H9 (cell line): ENCODE results near the gene TRIM69. TPM values are rescaled to one million over a fixed set of nuclear protein-coding genes. Genes with fewer than 3 reads are reported as not detected.

Source experiments
- DNase-seq: peaks from one replicate; pipeline ENCODE4 v3.0.0-alpha.2; 2017
- H2AFZ ChIP-seq: one replicate; pipeline ENCODE4 v1.6.1; 2013; ENCODE audit warnings: mild to moderate bottlenecking, low read length, control low read depth, moderate library complexity
- H2AK5ac ChIP-seq: 2 replicates; pipeline ENCODE4 v1.6.1; 2013; ENCODE audit warnings: low read length, control low read depth, mixed read lengths; ENCODE audit not compliant: insufficient read length
- H2BK120ac ChIP-seq: one replicate; pipeline ENCODE4 v1.6.1; 2013; ENCODE audit warnings: low read depth, mild to moderate bottlenecking, low read length, control low read depth, inconsistent platforms; ENCODE audit not compliant: poor library complexity, severe bottlenecking
- H2BK12ac ChIP-seq: 2 replicates; pipeline ENCODE4 v1.6.1; 2013; ENCODE audit warnings: low read length, control low read depth, mixed read lengths, low read depth; ENCODE audit not compliant: insufficient read length
- H2BK15ac ChIP-seq: 2 replicates; pipeline ENCODE4 v1.6.1; 2013; ENCODE audit warnings: low read depth, low read length, control low read depth
- H2BK20ac ChIP-seq: one replicate; pipeline ENCODE4 v1.6.1; 2013; ENCODE audit warnings: low read depth, mild to moderate bottlenecking, low read length, control low read depth, inconsistent platforms; ENCODE audit not compliant: poor library complexity, severe bottlenecking
- H2BK5ac ChIP-seq: 2 replicates; pipeline ENCODE4 v1.6.1; 2013; ENCODE audit warnings: low read length, control low read depth, mixed read lengths; ENCODE audit not compliant: insufficient read length
- H3K14ac ChIP-seq: 2 replicates; pipeline ENCODE4 v1.6.1; 2013; ENCODE audit warnings: low read length, control low read depth; ENCODE audit not compliant: insufficient read depth
- H3K18ac ChIP-seq: 2 replicates; pipeline ENCODE4 v1.6.1; 2013; ENCODE audit warnings: low read depth, mild to moderate bottlenecking, mixed read lengths, low read length, control low read depth; ENCODE audit not compliant: insufficient read length
- H3K23ac ChIP-seq: 2 replicates; pipeline ENCODE4 v1.6.1; 2013; ENCODE audit warnings: low read length, control low read depth, mixed read lengths, low read depth; ENCODE audit not compliant: insufficient read length
- H3K23me2 ChIP-seq: 2 replicates; pipeline ENCODE4 v1.6.1; 2013; ENCODE audit warnings: low read depth, mild to moderate bottlenecking, mixed read lengths, low read length, control low read depth; ENCODE audit not compliant: insufficient read length, poor library complexity, severe bottlenecking
- H3K27ac ChIP-seq: 2 replicates; pipeline ENCODE4 v1.5.1; 2013; ENCODE audit warnings: low read length, control low read depth, mixed read lengths, low read depth; ENCODE audit not compliant: insufficient read length
- H3K27me3 ChIP-seq: 2 replicates; pipeline ENCODE4 v1.6.1; 2013; ENCODE audit warnings: low read length, control low read depth, inconsistent platforms; ENCODE audit not compliant: insufficient read depth
- H3K4ac ChIP-seq: 2 replicates; pipeline ENCODE4 v1.6.1; 2013; ENCODE audit warnings: low read depth, mild to moderate bottlenecking, control low read depth, inconsistent platforms, low read length, moderate library complexity
- H3K4me1 ChIP-seq: 2 replicates; pipeline ENCODE4 v1.6.1; 2013; ENCODE audit warnings: low read length, control low read depth, inconsistent platforms; ENCODE audit not compliant: insufficient read depth
- H3K4me2 ChIP-seq: 2 replicates; pipeline ENCODE4 v1.6.1; 2013; ENCODE audit warnings: low read length, control low read depth, mixed read lengths; ENCODE audit not compliant: insufficient read length, insufficient read depth
- H3K56ac ChIP-seq: 2 replicates; pipeline ENCODE4 v1.6.1; 2013; ENCODE audit warnings: low read depth, mild to moderate bottlenecking, mixed read lengths, low read length, control low read depth; ENCODE audit not compliant: insufficient read length
- H3K79me1 ChIP-seq: 2 replicates; pipeline ENCODE4 v1.6.1; 2013; ENCODE audit warnings: low read depth, mild to moderate bottlenecking, moderate library complexity, low read length, control low read depth, inconsistent platforms; ENCODE audit not compliant: insufficient read depth, poor library complexity, severe bottlenecking
- H3K79me2 ChIP-seq: 2 replicates; pipeline ENCODE4 v1.6.1; 2013; ENCODE audit warnings: low read length, control low read depth, inconsistent platforms; ENCODE audit not compliant: insufficient read depth
- H3K9ac ChIP-seq: 2 replicates; pipeline ENCODE4 v1.6.1; 2013; ENCODE audit warnings: low read length, control low read depth, mixed read lengths; ENCODE audit not compliant: insufficient read length; ENCODE audit errors: extremely low read depth
- H3K9me3 ChIP-seq: one replicate; pipeline ENCODE4 v1.6.1; 2013; ENCODE audit warnings: low read depth, low read length, inconsistent platforms; ENCODE audit not compliant: control insufficient read depth
- H3T11ph ChIP-seq: one replicate; pipeline ENCODE4 v1.6.1; 2013; ENCODE audit warnings: mild to moderate bottlenecking, low read length, control low read depth, inconsistent platforms
- H4K20me1 ChIP-seq: one replicate; pipeline ENCODE4 v1.6.1; 2013; ENCODE audit not compliant: control insufficient read depth, insufficient read length, insufficient read depth
- H4K5ac ChIP-seq: 2 replicates; pipeline ENCODE4 v1.6.1; 2013; ENCODE audit warnings: low read depth, mild to moderate bottlenecking, mixed read lengths, low read length, control low read depth; ENCODE audit not compliant: insufficient read length
- H4K8ac ChIP-seq: replicated peaks from 2 replicates; pipeline ENCODE4 v1.6.1; 2013; ENCODE audit warnings: low read length, control low read depth, mixed read lengths, low read depth; ENCODE audit not compliant: insufficient read length
- H4K91ac ChIP-seq: 2 replicates; pipeline ENCODE4 v1.6.1; 2013; ENCODE audit warnings: low read depth, mild to moderate bottlenecking, moderate library complexity, mixed read lengths, low read length, control low read depth; ENCODE audit not compliant: insufficient read length
- H3K27ac Mint-ChIP-seq, 3 experiments: 2 replicates in 2 of 3; 3 replicates in 1 of 3; pipeline ENCODE4 v1.8.0; 2020 to 2021; ENCODE audit warnings: mixed read lengths in 3 of 3, mild to moderate bottlenecking in 1 of 3, moderate library complexity in 1 of 3
- H3K27me3 Mint-ChIP-seq: 2 replicates; pipeline ENCODE4 v1.8.0; 2021; ENCODE audit warnings: low read depth, mild to moderate bottlenecking, moderate library complexity, mixed read lengths
- H3K36me3 Mint-ChIP-seq, 3 experiments: 2 replicates in 2 of 3; 3 replicates in 1 of 3; pipeline ENCODE4 v1.8.0; 2020 to 2021; ENCODE audit warnings: low read depth in 3 of 3, mixed read lengths in 3 of 3; ENCODE audit not compliant: insufficient read depth in 1 of 3
- H3K4me1 Mint-ChIP-seq, 2 experiments: 2 replicates each; pipeline ENCODE4 v1.8.0; 2020; ENCODE audit warnings: mixed read lengths in 2 of 2
- H3K4me3 Mint-ChIP-seq, 2 experiments: 2 replicates in 1 of 2; 3 replicates in 1 of 2; pipeline ENCODE4 v1.8.0; 2020 to 2021; ENCODE audit warnings: mild to moderate bottlenecking in 2 of 2, mixed read lengths in 2 of 2, moderate library complexity in 1 of 2
- H3K9me3 Mint-ChIP-seq, 2 experiments: 2 replicates in 1 of 2; 3 replicates in 1 of 2; pipeline ENCODE4 v1.8.0; 2020; ENCODE audit warnings: mild to moderate bottlenecking in 2 of 2, mixed read lengths in 2 of 2, moderate library complexity in 1 of 2
- total RNA-seq: library from RNA; stranded (reverse); gene quantifications from 2 replicates; pipeline ENCODE4 v1.2.1, GENCODE V29; 2021
- TF ChIP-seq, protein P1 (sequence below): fragments of 200-600 bp; sonication (generic); conservative IDR thresholded peaks from 3 replicates; pipeline ENCODE4 v1.8.0; 2021; ENCODE audit warnings: antibody characterized with exemption, mild to moderate bottlenecking

TRIM69 gene
- total RNA-seq, 1 experiment from 2014 or later, result 4.3 TPM

DNA sequence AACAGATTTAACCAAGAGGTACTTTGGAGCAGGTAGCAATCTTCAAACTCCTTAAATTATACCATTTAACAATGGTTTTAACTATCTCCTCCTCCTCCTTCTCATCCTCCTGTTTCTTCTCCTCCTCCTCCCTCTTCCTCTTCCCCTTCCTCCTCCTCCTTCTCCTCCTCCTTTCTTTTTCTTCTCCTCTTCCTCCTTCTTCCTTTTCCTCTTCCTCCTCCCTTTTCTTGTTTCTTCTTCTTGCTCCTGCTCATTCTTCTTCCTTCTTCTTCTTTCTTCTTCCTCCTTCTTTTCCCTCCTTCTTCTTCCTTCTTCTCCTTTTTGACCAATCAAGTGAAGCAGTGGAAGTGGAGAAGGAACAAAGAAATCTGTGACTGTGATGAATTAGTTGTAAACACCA is 39.3 kb upstream of the TRIM69 start:
- TF ChIP-seq, protein P1, sequence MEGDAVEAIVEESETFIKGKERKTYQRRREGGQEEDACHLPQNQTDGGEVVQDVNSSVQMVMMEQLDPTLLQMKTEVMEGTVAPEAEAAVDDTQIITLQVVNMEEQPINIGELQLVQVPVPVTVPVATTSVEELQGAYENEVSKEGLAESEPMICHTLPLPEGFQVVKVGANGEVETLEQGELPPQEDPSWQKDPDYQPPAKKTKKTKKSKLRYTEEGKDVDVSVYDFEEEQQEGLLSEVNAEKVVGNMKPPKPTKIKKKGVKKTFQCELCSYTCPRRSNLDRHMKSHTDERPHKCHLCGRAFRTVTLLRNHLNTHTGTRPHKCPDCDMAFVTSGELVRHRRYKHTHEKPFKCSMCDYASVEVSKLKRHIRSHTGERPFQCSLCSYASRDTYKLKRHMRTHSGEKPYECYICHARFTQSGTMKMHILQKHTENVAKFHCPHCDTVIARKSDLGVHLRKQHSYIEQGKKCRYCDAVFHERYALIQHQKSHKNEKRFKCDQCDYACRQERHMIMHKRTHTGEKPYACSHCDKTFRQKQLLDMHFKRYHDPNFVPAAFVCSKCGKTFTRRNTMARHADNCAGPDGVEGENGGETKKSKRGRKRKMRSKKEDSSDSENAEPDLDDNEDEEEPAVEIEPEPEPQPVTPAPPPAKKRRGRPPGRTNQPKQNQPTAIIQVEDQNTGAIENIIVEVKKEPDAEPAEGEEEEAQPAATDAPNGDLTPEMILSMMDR, result no peak
- Histone ChIP-seq H2BK5ac (no peak overlapping the region), H2BK120ac (no peak overlapping the region), H4K8ac (no peak overlapping the region), H3K79me1 (no peaks in the 10 kb centered on the region), H3K14ac (no peak overlapping the region), H3K23ac (no peak overlapping the region), H3K4me1 (no peaks in the 10 kb centered on the region), H3K9ac (no peak overlapping the region), H3K4me2 (no peak overlapping the region), H4K5ac (no peak overlapping the region), H2AFZ (no peak overlapping the region), H3K4ac (no peak overlapping the region), H4K20me1 (no peaks in the 10 kb centered on the region), H3K9me3 (no peaks in the 10 kb centered on the region), H3K27me3 (no peaks in the 10 kb centered on the region), H3K79me2 (no peaks in the 10 kb centered on the region), H2AK5ac (no peak overlapping the region), H2BK15ac (no peak overlapping the region), H3K18ac (no peak overlapping the region), H2BK12ac (no peak overlapping the region), H3T11ph (no peak overlapping the region), H3K27ac (no peak overlapping the region), H3K23me2 (no peaks in the 10 kb centered on the region), H4K91ac (no peak overlapping the region), H2BK20ac (no peak overlapping the region), H3K56ac (no peak overlapping the region)
- no peak overlapping the region for H3K27ac Mint-ChIP-seq
- H3K9me3 Mint-ChIP-seq, result peaks cover 5 to 10% of the 10 kb centered on the region in 2 experiments; a peak in 4 of 5 replicates
- no peaks in the 10 kb centered on the region for H3K36me3 Mint-ChIP-seq
- H3K27me3 Mint-ChIP-seq, result peaks cover 6% of the 10 kb centered on the region
- DNase-seq, result no peak
- peaks cover 0 to 5% of the 10 kb centered on the region in 2 experiments; a peak in 2 of 4 replicates for H3K4me1 Mint-ChIP-seq
- no peak overlapping the region for H3K4me3 Mint-ChIP-seq
